SU-DHL-6 (cell line): ENCODE data around the gene AKT1S1.

Source experiments
- CTCF ChIP-seq: fragments of 200-600 bp; sonication (generic); IDR thresholded peaks from one replicate; pipeline ENCODE4 v1.5.1; 2017; ENCODE audit warnings: antibody characterized with exemption, mild to moderate bottlenecking, low read length, moderate library complexity; ENCODE audit not compliant: insufficient read depth, poor library complexity, severe bottlenecking
- EZH2phosphoT487 ChIP-seq: fragments of 200-600 bp; sonication (generic), shearing (Covaris generic); conservative IDR thresholded peaks from 2 replicates; pipeline ENCODE4 v1.6.1; 2018; ENCODE audit warnings: mild to moderate bottlenecking, antibody characterized with exemption, low read length, moderate library complexity, mixed read lengths

GRCh38 chr19:49879243-49879963, 2.2 kb upstream of the AKT1S1 start:
- no peak for TF ChIP-seq CTCF
- TF ChIP-seq EZH2phosphoT487 = no peak
